Stimulated activated CD8-positive, alpha-beta memory T cell treated with anti-CD3 and anti-CD28 coated beads, Interleukin-12 subunit alpha, Interleukin-12 subunit beta, amount 100 ng/mL, for 24 hours (primary cell): ENCODE measurements around the gene MOAP1.
"Not testable (repeated sequence)": the region's sequence is repeated elsewhere in the genome, so short reads cannot be mapped to it uniquely, and the experiment has no call there.

ENCODE experiments used
- DNase-seq: peaks from one replicate; pipeline ENCODE4 v3.0.0-alpha.2; 2020; ENCODE audit errors: extremely low read depth

MOAP1 gene, protein sequence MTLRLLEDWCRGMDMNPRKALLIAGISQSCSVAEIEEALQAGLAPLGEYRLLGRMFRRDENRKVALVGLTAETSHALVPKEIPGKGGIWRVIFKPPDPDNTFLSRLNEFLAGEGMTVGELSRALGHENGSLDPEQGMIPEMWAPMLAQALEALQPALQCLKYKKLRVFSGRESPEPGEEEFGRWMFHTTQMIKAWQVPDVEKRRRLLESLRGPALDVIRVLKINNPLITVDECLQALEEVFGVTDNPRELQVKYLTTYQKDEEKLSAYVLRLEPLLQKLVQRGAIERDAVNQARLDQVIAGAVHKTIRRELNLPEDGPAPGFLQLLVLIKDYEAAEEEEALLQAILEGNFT

GRCh38 chr14:93184391-93185348 is at the start of gene MOAP1, which contains the start of gene LYSET:
Gene MOAP1 (minus strand): TSS chr14:93184897. CDS start chr14:93184242, 655 bp downstream.
Gene LYSET (plus strand): TSS chr14:93185317. CDS start chr14:93185406, 89 bp downstream.
- peak; percentile 69 for DNase-seq

GRCh38 chr14:93233078-93233477 is 48.4 kb upstream of the MOAP1 start:
- not testable (repeated sequence) for DNase-seq

- no peak for DNase-seq
These were observed 47.5 kb upstream of the MOAP1 start for GRCh38 chr14:93232159-93232558.

GRCh38 chr14:93231129-93231979 is 46.7 kb upstream of the MOAP1 start:
- no peak for DNase-seq

GRCh38 chr14:93230539-93230938 is 45.8 kb upstream of the MOAP1 start:
- DNase-seq: no peak

- no peak for DNase-seq
These were observed 43.9 kb upstream of the MOAP1 start for GRCh38 chr14:93228550-93228949.

DNA sequence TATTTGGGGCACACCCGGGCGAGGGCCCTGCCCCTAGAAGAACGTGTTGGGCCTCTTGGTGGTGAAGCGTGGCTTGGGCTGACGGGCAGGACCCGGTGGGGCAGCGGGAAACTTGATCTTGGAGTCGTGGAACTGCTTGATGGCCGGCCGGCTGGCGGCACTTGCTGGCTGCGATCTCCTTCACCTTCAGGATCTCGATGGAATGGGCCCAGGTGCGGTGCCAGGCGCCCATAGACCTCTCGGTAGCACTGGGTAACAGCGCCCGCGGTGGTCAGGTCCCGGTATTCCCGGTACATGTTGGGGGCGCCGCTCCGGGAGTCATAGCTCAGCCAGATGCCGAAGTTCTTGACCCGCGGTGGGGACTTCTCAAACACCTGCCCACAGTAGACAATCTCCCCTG is 38.9 kb upstream of the MOAP1 start:
- DNase-seq: no peak

GRCh38 chr14:93220509-93220908 is 35.8 kb upstream of the MOAP1 start:
- DNase-seq: no peak

DNA sequence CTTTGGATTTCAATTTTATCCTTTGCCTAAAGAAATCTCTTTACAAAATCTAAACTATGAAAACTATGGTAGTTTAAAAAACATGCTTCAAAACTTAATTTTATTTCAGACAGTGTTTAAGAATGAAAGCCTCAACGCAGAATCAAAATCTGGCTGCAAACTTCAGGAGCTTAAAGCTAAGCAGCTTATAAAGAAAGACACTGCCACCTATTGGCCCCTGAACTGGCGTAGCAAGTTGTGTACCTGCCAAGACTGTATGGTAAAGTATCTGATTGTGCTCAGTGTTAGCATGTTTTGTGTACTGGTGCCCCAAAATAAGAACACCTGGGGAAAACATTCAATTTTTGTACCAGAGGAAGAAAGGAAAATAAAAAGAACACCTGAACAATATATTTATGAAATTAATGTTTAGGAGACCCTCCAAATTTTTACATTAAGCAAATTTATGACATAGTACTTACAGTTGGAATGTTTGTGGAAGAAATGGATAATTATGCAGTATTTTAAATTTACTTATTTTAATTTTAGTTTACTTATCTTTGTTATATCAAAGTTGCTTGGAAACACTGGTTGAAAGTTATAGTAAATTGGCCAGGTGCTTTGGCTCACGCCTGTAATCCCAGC is 34.5 kb upstream of the MOAP1 start:
- DNase-seq: no peak

- no peak for DNase-seq
These were observed 29.9 kb upstream of the MOAP1 start for GRCh38 chr14:93214598-93214997.

GRCh38 chr14:93212432-93212831 is 27.7 kb upstream of the MOAP1 start:
- no peak for DNase-seq

DNA sequence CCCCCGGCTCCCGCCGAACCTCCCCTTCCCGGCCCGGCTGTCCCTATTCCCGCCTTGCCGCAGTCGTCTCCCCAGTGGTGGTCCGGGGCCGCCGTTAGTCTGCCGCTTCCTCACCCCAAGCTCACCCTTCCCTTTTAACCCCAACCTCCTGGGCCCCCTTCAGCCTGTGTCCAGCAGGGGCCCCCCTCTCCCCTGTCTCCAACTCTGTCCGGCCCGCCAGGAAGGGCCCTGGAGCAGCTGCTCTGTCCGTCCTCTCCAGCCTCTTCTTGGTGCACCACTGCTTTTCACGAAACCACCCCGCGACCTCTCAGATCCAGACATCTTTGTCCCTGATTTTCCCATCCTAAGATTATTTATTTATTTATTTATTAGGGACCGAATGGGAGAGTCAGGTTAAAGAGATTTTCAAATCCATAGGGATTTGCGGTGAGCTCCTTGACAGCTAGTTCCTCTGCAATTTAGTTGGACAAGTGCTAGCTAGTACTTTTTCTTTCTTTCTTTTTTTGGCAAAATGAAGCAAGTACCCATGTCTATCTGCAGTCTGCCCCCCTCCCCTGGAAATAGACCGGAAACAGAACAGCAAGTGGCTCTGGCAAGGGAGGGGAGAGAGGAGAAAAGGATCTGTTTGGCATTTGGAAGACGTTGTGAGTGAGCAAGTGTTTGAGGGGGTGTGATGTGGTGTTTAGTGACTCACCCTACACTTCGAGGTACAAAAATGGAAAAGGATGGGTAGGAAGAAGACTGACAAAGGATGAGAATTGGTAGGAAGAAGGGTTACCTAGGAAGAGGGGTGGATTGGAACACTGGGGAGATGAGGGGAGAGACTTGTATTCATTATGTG is 23.0 kb upstream of the MOAP1 start:
- no peak for DNase-seq

DNA sequence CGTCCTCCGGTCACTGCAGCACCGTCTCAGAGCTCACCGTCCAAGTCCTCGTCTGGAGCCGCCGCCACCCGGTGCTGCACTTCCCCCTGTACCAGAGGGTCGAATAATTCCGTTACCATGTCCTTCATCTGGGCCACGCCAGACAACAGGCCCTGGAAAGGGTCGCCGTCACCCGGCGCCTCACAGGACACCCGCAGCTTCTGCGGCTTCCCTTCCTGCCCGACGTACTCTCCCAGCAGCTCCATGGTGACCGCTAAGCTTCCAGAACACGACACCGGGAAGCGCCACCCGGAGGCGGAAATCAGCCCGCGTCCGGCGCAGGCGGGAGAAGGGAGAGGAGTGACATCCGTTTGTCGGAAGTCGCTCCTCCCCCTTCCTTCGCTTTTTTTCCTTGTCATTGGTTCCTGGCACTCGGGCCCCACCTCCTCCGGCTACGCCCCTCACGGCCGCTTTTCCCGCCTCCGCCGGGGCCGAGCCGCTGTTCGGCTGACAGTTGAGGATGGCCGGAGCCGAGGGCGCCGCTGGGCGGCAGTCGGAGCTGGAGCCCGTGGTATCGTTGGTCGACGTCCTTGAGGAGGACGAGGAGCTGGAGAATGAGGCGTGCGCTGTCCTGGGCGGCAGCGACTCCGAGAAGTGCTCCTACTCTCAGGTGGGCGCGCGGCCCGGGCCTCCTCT is 22.2 kb upstream of the MOAP1 start, which contains the start of the genes GON7 and UBR7:
Gene GON7, minus strand, starts transcription at position 273 of the 675 bp plus-strand sequence. Its CDS starts 28 bp downstream, at position 245.
Gene UBR7, plus strand, starts transcription at position 464 of the 675 bp plus-strand sequence. Its CDS starts 36 bp downstream, at position 500.
- peak; percentile 73 for DNase-seq

DNA sequence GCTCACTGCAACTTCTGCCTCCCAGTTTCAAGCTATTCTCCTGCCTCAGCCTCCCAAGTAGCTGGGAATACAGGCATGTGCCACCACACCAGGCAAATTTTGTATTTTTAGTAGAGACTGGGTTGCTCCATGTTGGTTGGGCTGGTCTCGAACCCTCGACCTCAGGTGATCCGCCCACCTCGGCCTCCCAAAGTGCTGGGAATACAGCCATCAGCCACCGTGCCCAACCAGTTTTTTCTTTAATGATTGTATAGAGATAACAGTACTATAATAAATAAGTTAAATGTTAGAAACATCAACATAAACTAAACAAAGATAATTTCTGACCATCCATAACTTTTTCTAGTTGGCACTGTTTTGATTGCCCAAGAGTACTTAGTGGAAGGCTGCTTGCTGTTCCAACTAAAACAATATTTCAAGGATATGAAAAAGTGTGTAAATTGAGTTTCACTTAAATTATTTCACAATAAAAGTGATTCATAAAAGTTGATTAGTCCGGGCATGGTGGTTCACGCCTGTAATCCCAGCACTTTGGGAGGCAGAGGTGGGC is 16.5 kb upstream of the MOAP1 start:
- no peak for DNase-seq

DNA sequence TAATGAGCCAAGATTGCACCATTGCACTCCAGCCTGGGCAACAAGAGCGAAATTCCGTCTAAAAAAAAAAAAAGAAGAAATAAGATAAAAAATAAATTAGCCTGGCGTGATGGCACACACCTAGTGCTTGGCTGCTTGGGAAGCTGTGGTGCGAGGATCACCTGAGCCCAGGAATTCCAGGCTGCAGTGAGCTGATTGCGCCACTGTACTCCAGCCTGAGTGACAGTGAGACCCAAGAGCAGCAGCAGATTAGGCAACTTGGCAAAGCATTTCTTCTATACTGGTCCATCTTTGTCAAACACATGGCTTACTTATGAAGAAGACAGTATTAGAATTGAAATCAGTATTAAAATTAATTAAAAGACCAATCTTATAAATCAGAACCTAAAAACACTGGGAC is 15.9 kb upstream of the MOAP1 start:
- DNase-seq: no peak

DNA sequence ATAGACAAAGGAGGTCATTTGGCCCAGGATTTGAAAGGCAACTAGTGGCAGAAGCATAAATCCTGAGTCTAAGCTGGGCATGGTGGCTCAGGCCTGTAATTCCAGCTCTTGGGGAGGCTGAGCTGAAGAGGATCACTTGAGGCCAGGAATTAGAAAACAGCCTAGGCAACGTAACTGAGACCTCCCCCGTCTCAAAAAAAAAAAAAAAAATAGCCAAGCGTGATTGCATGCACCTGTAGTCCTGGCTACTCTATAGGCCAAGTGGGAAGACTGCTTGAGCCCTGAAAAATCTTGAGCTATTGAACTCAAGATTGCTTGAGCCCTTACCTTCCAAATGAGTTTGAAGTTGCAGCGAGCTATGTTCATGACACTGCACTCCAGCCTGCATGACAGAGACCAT is 14.3 kb upstream of the MOAP1 start:
- DNase-seq: no peak

DNA sequence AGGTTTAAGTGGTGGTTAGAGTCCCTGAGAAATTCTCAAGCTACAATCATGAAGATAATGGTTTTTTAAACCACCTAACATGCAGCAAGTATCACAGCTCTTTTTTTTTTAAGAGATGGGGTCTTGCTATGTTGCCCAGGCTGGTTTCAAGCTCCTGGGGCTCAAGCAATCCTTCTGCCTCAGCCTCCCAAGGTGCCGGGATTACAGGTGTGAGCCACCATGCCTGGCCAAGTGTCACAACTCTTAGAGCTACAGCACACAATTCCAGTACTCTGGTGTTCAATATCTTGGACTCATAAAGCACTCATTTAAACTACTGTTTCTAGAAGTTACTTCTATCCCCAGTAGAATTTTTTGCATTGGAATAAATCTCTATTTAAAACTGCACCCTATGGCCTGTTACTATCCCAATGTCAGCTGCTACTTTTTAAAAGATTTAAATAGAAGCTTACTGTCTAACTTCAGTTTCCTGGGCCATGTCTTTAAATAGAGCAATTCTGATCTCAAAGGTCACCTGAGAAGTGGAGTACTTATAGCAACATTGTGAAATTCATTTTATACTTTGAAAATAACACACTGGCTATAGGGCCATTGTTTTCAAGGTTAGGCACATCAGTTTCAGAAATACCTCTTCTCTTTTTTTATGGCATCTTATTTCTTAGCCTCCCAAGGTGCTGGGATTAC is 10.8 kb upstream of the MOAP1 start:
- no peak for DNase-seq

- DNase-seq: no peak
These were observed 2.3 kb upstream of the MOAP1 start for GRCh38 chr14:93186956-93187355.

DNA sequence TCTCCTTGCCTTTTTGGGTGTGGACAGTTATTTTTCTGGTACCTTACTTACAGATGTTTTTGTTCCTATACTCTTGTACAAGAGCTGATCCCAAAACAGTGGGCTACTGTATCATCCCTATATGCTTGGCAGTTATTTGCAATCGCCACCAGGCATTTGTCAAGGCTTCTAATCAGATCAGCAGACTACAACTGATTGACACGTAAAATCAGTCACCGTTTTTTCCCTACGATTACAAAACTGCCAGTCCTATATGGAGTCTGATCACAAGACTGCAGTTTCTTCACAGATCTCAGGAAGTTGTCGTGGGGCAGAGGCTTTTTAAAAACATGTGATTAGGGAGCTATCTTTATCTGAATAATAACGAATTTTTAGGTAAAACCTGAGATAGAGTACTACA is 1.8 kb upstream of the MOAP1 start:
- DNase-seq: no peak
